ENCODE measurements around the gene TTLL6. TPM values are rescaled to one million over a fixed set of nuclear protein-coding genes. Genes with fewer than 3 reads are reported as not detected.
"Not testable (repeated sequence)": the region's sequence is repeated elsewhere in the genome, so short reads cannot be mapped to it uniquely, and the experiment has no call there.

The TTLL6 gene
- polyA plus RNA-seq (2013, experiment 1 of 2; ENCODE audit: insufficient read length): not detected
- 0.11 TPM for polyA plus RNA-seq (2013, experiment 2 of 2; ENCODE audit: insufficient read length)

DNA sequence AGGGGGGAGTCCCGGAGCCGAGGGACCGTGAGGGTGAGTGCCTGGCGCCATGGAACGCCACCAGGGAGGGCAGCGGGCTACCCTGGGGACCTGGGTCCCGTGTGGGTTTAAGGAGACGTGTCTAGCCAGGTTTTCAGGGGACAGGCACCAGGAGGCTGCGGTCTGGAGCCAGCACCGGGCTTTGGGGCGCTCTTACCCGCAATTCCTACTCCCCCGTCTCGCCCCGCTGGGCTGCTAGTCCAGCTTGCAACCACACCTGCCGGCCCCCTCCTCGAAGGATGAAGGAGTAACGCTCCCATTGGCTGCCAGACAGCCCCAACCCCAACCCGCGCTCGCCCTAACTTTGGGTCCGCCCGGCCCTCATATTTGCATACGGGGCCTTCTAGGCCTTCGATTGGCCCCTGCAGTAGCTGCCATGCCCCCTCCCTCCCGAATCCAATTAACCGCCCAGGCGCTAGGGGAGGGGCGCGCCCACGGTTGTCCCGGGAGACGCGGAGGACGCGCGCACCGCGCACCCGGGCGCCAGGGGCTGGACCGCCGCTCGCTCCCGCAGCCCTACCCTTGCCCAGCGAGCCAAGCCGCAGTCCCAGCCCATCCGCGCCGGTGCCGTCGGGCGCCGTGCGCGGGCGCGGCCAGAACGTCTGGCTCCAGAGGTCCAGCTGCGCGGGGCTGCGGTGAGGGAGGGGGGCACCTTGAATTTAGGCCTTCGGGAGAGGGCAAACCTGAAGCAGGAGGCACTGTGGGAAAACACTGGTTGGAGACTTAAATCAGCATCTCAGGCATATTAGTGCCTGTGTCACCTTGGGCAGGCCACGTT lies at the start of gene TTLL6:
TSS of gene TTLL6 (minus strand) at position 456 of the 817 bp plus-strand sequence. CDS start at position 299, 157 bp downstream.
- peak; percentile 45 for DNase-seq

DNA sequence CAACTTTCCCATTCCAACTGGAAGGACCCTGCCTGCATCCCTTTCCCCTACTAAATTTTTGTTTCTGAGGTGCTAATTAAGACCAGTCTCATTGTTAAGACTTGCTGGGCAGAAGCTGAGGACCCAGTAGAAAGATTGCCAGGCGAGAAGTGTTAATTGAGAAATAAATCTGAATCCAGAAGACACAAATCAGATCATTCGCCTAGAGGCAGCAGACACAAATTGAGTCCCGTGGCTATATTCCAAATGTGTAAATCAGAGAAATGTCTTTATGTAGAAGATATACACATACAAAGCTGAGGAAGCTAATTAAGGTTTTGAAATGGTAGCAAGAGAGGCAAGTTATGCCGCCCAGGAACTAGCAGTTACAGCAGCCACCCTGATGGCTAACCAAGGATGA lies 43.4 kb upstream of the TTLL6 start:
- DNase-seq: no peak

GRCh38 chr17:48860034-48860433 lies 43.0 kb upstream of the TTLL6 start:
- DNase-seq: no peak

GRCh38 chr17:48856122-48856821 lies 39.2 kb upstream of the TTLL6 start:
- no peak for DNase-seq

GRCh38 chr17:48854774-48855476 lies 37.9 kb upstream of the TTLL6 start:
- DNase-seq: no peak

DNA sequence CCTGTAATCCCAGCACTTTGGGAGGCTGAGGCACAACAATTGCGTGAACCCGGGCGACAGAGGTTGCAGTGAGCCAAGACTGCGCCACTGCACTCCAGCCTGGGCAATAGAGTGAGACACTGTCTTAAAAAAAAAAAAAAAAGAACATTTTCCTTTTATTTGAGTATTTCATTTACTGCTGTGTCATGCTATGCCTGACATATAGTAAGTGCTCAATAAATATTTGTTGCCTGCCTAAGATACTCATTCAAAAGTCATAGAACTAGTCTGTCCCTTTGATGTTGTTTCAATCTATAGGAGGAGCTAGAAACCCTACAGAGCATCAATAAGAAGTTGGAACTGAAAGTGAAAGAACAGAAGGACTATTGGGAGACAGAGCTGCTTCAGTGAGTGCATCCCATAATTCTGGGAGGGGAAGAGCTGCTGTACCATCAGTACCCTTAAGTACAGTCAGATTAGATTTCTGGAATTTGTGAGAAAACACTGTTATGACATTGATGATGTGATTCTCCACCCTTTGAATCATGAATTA lies 33.8 kb upstream of the TTLL6 start:
- DNase-seq: no peak

DNA sequence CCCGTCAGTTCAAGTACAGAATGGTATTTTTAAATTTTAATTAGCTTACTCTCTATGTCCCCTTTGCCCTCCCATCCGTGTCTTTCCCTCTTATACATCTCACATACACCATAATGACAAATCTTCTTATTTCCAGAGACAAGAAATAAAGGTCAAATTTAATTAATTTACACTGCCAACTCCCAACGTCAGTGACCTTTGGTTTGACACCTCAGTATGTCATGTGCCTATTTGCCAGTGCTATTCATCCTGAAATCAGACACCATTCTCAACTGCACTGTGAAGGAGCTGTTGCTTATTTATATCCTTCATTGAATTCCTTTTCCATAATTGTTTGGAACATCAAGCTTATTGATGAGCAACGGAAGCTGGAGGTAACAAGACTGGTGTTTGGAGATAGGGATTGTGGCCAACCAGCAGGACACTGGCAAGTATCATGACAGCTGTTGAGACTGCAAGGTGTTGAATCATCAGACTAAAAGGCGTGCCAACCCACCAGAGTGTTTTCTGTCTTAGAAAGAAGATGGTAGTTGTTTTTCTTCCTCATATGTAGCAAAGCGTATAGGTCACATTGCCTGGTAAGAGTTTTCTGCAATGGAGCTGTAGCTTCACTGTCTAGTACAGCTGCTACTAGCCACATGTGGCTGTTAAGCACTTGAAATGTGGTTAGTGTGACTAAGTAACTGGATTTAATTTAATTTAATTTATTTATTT lies 26.3 kb upstream of the TTLL6 start:
- DNase-seq: peak; percentile 28

DNA sequence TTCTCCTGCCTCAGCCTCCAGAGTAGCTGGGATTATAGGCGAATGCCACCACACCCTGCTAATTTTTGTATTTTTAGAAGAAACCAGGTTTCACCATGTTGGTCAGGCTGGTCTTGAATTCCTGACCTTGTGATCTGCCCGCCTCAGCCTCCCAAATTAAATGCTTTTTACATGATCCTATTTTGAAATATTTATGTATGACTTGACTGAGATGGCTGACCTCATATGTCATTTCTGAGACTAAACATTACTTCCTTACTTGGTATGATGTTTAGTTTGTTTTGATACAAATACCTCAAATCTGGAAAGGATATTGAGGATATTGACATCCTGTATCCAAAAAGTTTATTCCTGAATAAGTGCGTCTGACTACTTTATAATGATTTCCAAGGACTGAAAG lies 25.7 kb upstream of the TTLL6 start:
- DNase-seq: no peak

DNA sequence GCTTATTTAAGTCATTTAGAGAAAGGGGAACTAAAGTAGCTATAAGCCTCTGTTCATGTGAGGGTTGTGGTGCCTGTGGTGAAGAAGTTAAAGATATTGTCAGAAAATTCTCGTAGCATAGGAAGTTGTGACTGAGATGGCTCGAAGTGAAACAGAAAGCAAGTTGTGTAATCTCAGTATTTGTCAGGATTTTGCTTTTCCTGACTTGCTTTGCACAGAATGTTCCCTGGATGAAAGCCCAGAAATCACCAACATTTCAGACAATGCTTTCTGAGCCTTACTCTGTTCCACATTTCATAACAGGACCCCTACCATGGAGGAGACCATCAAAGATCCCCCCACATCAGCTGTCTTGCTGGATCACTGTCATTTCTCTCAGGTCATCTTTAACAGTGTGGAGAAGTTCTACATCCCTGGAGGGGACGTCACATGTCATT lies 24.4 kb upstream of the TTLL6 start:
- peak; percentile 57 for DNase-seq

DNA sequence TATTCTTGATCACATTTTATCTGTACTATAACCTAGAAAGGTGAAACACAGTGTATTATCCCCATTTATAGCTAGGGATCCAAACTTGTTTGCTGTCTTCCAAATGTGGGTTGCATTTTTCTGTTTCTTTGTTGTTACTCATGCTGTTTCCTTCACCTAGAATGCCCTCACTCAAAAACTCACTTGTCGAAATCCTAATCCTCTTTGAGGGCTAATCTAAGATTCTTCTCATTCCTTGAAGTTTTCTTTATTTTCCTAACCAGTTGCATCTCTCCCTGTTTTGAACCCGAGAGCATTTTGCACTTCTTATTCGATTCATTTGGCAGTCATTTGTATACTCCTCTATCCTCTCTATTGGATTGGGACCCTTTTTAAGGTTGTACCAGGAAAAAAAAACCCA lies 23.4 kb upstream of the TTLL6 start:
- DNase-seq: peak; percentile 19

- DNase-seq: not testable (repeated sequence)
These were observed 20.4 kb upstream of the TTLL6 start for GRCh38 chr17:48837458-48837857.

GRCh38 chr17:48835971-48836370 lies 18.9 kb upstream of the TTLL6 start:
- no peak for DNase-seq

DNA sequence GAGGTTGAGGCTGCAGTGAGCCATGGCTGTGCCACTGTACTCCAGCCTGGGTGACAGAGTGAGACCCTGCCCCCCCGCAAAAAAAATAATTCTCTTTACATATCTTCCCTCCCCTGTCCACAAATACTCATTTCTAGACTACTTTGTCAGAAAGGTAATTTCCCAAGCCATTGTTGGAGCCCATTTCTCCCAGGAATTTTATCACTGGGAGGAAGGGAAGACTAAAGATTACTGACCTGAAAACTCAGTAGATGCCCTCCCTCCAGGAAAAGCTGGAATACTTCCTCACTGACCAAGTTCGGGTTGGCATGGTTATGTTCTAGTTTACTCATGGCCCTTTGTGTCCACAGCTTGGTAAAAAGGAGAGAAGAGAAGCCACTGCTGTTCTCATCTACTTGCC lies 17.9 kb upstream of the TTLL6 start:
- no peak for DNase-seq

DNA sequence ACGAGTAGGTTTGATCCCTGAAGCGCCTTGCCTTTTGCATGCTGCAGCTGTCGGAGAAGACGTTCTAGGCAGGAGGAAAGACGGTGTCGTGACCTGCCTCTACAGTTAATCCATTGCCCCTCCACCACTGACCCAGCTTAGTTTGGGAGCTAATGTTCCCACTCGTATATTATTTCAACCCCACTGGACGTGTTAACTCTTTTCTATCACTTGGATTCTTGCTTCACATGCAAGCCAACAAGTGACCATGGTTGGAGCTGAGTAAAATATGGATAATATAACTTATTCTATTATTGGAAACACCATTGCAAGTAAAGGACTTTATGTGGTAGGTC lies 14.5 kb upstream of the TTLL6 start:
- DNase-seq: no peak

- DNase-seq: peak; percentile 90
These were observed 14.0 kb upstream of the TTLL6 start, which contains the start of gene CALCOCO2 for GRCh38 chr17:48830840-48831548. CALCOCO2 (plus strand) TSS chr17:48831035; CDS start chr17:48841708, 10,673 bp downstream.

GRCh38 chr17:48825446-48826381 lies 8.7 kb upstream of the TTLL6 start:
- peak; percentile 43 for DNase-seq

- not testable (repeated sequence) for DNase-seq
These were observed 3.9 kb upstream of the TTLL6 start for GRCh38 chr17:48820936-48821335.

- no peak for DNase-seq
These were observed 2.4 kb upstream of the TTLL6 start for GRCh38 chr17:48819466-48819865.

DNA sequence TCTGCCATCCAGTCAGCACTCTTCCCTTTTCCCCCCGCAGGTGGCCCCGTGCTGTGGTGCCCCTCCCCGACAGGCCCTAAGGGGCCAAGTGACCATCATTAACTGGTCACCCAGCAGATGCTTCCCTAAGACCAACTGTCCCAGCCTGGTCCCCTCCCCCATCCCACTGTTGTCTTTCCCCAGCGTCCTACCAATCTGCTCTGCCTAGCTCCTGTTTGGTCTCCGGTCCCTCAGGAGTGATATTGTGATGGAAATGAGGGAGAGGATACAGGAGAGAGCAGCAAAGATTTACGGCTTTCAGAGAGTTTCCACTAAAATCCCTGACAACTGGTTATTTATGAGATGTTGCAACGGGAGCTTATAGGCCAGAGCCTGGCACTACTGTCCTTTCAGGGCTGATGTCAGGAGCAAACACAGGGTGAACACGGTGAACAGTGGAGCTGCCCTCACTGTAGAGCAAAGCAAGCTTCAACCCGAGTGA lies 1.4 kb upstream of the TTLL6 start:
- no peak for DNase-seq

- DNase-seq: no peak
These were observed 623 bp downstream of the TTLL6 start for GRCh38 chr17:48816438-48816773.
